OCI-LY3 (cell line): ENCODE data around the gene DLG1.

ENCODE experiments used
- H2AFZ ChIP-seq: fragments of 200-600, 300-600 bp; shearing (Covaris generic); 2 replicates; pipeline ENCODE4 v1.6.0; 2014; ENCODE audit warnings: antibody characterized with exemption, low read depth, low read length
- H3K27ac ChIP-seq: fragments of 200-600, 300-600 bp; sonication (generic); 2 replicates; pipeline ENCODE4 v1.5.1; 2014; ENCODE audit warnings: mild to moderate bottlenecking, low read length, moderate library complexity, mixed read lengths
- H3K27me3 ChIP-seq: fragments of 200-600, 300-600 bp; sonication (generic); 2 replicates; pipeline ENCODE4 v1.6.1; 2014; ENCODE audit warnings: low read depth, low read length, mixed read lengths
- H3K36me3 ChIP-seq: fragments of 200-600, 300-600 bp; sonication (generic); replicated peaks from 2 replicates; pipeline ENCODE3; 2014; ENCODE audit warnings: low read depth, low read length, mixed read lengths
- H3K4me1 ChIP-seq: fragments of 300-600, 200-600 bp; sonication (generic); 2 replicates; pipeline ENCODE4 v1.6.1; 2014; ENCODE audit warnings: low read length, mixed read lengths
- H3K4me2 ChIP-seq: fragments of 200-600, 300-600 bp; sonication (generic); 2 replicates; pipeline ENCODE4 v1.6.1; 2014; ENCODE audit warnings: low read length, mixed read lengths
- H3K4me3 ChIP-seq: fragments of 300-600, 200-600 bp; sonication (generic); 2 replicates; pipeline ENCODE4 v1.5.1; 2014; ENCODE audit warnings: antibody characterized with exemption, mild to moderate bottlenecking, low read length, moderate library complexity
- H3K79me2 ChIP-seq: fragments of 300-600, 200-600 bp; shearing (Covaris generic); 2 replicates; pipeline ENCODE4 v1.6.1; 2014; ENCODE audit warnings: mild to moderate bottlenecking, low read length, mixed read lengths
- H3K9ac ChIP-seq: fragments of 300-600, 200-600 bp; shearing (Covaris generic); 2 replicates; pipeline ENCODE4 v1.6.0; 2014; ENCODE audit warnings: mild to moderate bottlenecking, low read length, moderate library complexity
- H3K9me3 ChIP-seq: fragments of 200-600, 300-600 bp; shearing (Covaris generic); 2 replicates; pipeline ENCODE4 v1.6.1; 2014; ENCODE audit warnings: low read length, mixed read lengths; ENCODE audit not compliant: insufficient read depth
- H4K20me1 ChIP-seq: fragments of 200-600, 300-600 bp; sonication (generic); 2 replicates; pipeline ENCODE4 v1.6.1; 2016; ENCODE audit warnings: low read length, mixed read lengths; ENCODE audit not compliant: insufficient read depth
- EZH2phosphoT487 ChIP-seq: fragments of 200-600 bp; shearing (Covaris generic); IDR thresholded peaks from 2 replicates; pipeline ENCODE4 v1.6.1; 2018; ENCODE audit warnings: antibody characterized with exemption, mixed run types, low read depth
- TF ChIP-seq, protein P1 (sequence below): fragments of 200-600, 300-600 bp; sonication (generic); IDR thresholded peaks from 2 replicates; pipeline ENCODE4 v1.5.1; 2014; ENCODE audit warnings: antibody characterized with exemption, low read length, low read depth

The DLG1 gene

DNA sequence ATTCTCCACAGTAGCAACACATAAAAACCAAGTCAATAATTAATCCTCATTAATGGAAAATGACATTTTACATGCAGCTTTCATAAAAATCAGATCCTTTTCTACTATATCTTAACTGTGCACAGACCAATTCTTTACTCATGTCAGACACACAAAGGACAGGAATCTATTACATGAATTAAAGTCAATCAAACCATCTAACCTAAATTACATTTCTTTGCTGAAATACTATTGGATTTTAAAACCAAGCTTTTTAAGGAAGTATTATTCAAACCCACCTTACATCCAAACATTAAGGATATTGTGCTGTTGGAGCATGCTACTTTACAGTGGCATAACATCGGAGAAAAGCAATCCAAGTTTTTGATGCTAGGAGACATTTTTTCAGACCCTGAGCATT is 72.8 kb downstream of the DLG1 start:
- Histone ChIP-seq H3K27me3 (no peaks in the 10 kb centered on the region), H3K4me2 (no peak overlapping the region), H3K4me3 (no peak overlapping the region), H3K4me1 (peaks cover 11% of the 10 kb centered on the region), H3K27ac (no peak overlapping the region), H3K9ac (no peak overlapping the region), H3K79me2 (peaks cover 29% of the 10 kb centered on the region), H3K36me3 (no peaks in the 10 kb centered on the region), H4K20me1 (peaks cover 24% of the 10 kb centered on the region), H2AFZ (no peak overlapping the region), H3K9me3 (no peaks in the 10 kb centered on the region)
- TF ChIP-seq, protein P1, sequence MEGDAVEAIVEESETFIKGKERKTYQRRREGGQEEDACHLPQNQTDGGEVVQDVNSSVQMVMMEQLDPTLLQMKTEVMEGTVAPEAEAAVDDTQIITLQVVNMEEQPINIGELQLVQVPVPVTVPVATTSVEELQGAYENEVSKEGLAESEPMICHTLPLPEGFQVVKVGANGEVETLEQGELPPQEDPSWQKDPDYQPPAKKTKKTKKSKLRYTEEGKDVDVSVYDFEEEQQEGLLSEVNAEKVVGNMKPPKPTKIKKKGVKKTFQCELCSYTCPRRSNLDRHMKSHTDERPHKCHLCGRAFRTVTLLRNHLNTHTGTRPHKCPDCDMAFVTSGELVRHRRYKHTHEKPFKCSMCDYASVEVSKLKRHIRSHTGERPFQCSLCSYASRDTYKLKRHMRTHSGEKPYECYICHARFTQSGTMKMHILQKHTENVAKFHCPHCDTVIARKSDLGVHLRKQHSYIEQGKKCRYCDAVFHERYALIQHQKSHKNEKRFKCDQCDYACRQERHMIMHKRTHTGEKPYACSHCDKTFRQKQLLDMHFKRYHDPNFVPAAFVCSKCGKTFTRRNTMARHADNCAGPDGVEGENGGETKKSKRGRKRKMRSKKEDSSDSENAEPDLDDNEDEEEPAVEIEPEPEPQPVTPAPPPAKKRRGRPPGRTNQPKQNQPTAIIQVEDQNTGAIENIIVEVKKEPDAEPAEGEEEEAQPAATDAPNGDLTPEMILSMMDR, result no peak
- TF ChIP-seq EZH2phosphoT487, result no peak

DNA sequence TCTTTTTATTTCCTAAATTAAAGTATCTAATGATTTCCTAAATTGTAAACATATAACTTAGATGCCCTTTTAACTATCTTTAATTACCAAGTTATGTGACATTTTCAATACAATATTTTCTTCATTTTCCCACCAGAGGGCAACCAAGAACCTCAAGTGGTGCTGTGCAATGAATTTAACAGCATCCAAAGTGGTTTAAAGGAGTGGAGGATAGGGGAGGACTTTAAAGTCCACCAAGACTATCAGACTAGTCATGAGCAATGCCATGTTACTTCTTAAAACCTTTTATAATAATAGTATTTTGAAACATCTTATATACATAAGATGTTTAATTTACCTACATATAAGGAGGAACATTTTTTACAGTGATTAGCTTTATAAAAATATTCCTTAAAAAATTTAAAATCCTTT is 74.4 kb downstream of the DLG1 start:
- Histone ChIP-seq H3K4me3 (no peak overlapping the region), H3K79me2 (peaks cover 26% of the 10 kb centered on the region)

GRCh38 chr3:197222937-197223370 is 75.5 kb downstream of the DLG1 start:
- Histone ChIP-seq H4K20me1 (peaks cover 24% of the 10 kb centered on the region), H3K9ac (no peak overlapping the region), H3K4me2 (peak overlapping the region; percentile 16; the same call in 1 of the 2 replicates), H3K4me1 (peaks cover 11% of the 10 kb centered on the region), H3K4me3 (no peak overlapping the region), H3K9me3 (no peaks in the 10 kb centered on the region), H3K27me3 (no peaks in the 10 kb centered on the region), H3K27ac (no peak overlapping the region), H3K36me3 (no peaks in the 10 kb centered on the region), H2AFZ (no peak overlapping the region), H3K79me2 (peaks cover 20% of the 10 kb centered on the region)
- TF ChIP-seq EZH2phosphoT487, result no peak
- TF ChIP-seq, protein P1, result no peak

More for the DNA sequence above, 74.4 kb downstream of the DLG1 start:
- no peak overlapping the region for H2AFZ ChIP-seq
- H4K20me1 ChIP-seq, result peaks cover 24% of the 10 kb centered on the region
- H3K27me3 ChIP-seq, result no peaks in the 10 kb centered on the region
- H3K4me1 ChIP-seq, result peaks cover 11% of the 10 kb centered on the region
- H3K27ac ChIP-seq, result no peak overlapping the region
- H3K9ac ChIP-seq, result no peak overlapping the region
- no peaks in the 10 kb centered on the region for H3K9me3 ChIP-seq
- H3K4me2 ChIP-seq, result no peak overlapping the region
- TF ChIP-seq, protein P1, result peak; percentile 70
- no peak for TF ChIP-seq EZH2phosphoT487
- no peaks in the 10 kb centered on the region for H3K36me3 ChIP-seq

DNA sequence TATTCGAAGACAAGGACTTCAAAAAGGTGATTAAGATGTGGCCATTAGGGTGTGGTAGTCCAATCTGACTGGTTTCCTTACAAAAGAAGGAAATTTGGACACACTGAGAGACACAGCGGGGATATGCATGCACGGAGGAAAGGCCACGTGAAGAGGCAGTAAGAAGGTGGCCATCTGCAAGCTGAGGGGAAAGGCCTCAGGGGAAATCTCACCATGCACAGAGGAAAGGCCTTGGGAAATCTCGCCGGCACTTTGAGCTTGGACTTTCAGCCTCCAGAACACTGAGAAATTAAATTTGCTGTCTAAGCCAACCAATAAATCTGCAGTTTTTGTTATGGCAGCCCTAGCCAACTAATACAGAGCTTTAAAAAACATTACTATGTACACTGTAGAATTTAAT is 78.8 kb downstream of the DLG1 start:
- H3K79me2 ChIP-seq, result peaks cover 37% of the 10 kb centered on the region
- TF ChIP-seq, protein P1, result no peak
- no peak for TF ChIP-seq EZH2phosphoT487

More for the DNA sequence above, 78.8 kb downstream of the DLG1 start:
- no peaks in the 10 kb centered on the region for H3K9me3 ChIP-seq
- no peak overlapping the region for H3K4me2 ChIP-seq
- H3K9ac ChIP-seq, result no peak overlapping the region
- no peaks in the 10 kb centered on the region for H3K27me3 ChIP-seq
- no peak overlapping the region for H3K27ac ChIP-seq
- H3K4me3 ChIP-seq, result no peak overlapping the region
- no peaks in the 10 kb centered on the region for H3K36me3 ChIP-seq
- no peak overlapping the region for H2AFZ ChIP-seq
- H4K20me1 ChIP-seq, result peaks cover 27% of the 10 kb centered on the region
- H3K4me1 ChIP-seq, result peaks cover 11% of the 10 kb centered on the region
